Measurements from ENCODE around the gene LYRM4.

The LYRM4 gene

GRCh38 chr6:5087389-5087788 lies 173.4 kb downstream of the LYRM4 start:
- peaks cover 3 to 19% of the 10 kb centered on the region in 2 experiments for H3K27me3 ChIP-seq (ENCODE audit: control insufficient read depth in 1 of 2, insufficient read depth in 1 of 2, low read length in 2 of 2)
- H2AFZ ChIP-seq (ENCODE audit: low read depth, low read length), result peak overlapping the region; percentile 16
- no peak overlapping the region for H2AK5ac ChIP-seq (ENCODE audit: low read length, severe bottlenecking)
- H3K4me3 ChIP-seq (ENCODE audit: insufficient read depth in 1 of 2, low read depth in 1 of 2, low read length in 2 of 2), result no peak overlapping the region
- WGBS, result 94% methylated on average over 19 of the region's 19 CpGs
- no peak overlapping the region for H3K4me2 ChIP-seq (ENCODE audit: low read length, poor library complexity, severe bottlenecking)
- no peak overlapping the region for H3K27ac ChIP-seq (ENCODE audit: low read length, poor library complexity, severe bottlenecking)
- H4K91ac ChIP-seq (ENCODE audit: low read length), result no peak overlapping the region
- no peak overlapping the region for H2BK5ac ChIP-seq (ENCODE audit: low read depth, low read length, poor library complexity, severe bottlenecking)
- H2BK120ac ChIP-seq (ENCODE audit: low read depth, low read length), result no peak overlapping the region
- peaks cover 24% of the 10 kb centered on the region for H3K4me1 ChIP-seq (ENCODE audit: control insufficient read depth, insufficient read depth, low read depth, low read length)
- peaks cover 1% of the 10 kb centered on the region for H3K79me1 ChIP-seq (replicated peaks; ENCODE audit: low read length, poor library complexity, severe bottlenecking)
- H3K9me3 ChIP-seq (ENCODE audit: control insufficient read depth, low read length), result no peaks in the 10 kb centered on the region
- no peak overlapping the region for H2BK15ac ChIP-seq (ENCODE audit: low read depth, poor library complexity, severe bottlenecking)
- H2BK12ac ChIP-seq (ENCODE audit: low read length in 2 of 2), result peak overlapping the region in 1 of 2 experiments; percentile 88
- peak overlapping the region in 1 of 2 experiments; percentile 64 for H3K23ac ChIP-seq (ENCODE audit: low read length in 2 of 2)
- no peak overlapping the region for H3K4ac ChIP-seq (ENCODE audit: low read depth in 1 of 2, low read length in 2 of 2)
- H3K9ac ChIP-seq (ENCODE audit: low read length), result no peak overlapping the region
- peak overlapping the region in 1 of 2 experiments; percentile 29 for H3K18ac ChIP-seq (ENCODE audit: low read depth in 1 of 2, low read length in 2 of 2)
- DNase-seq, result no peak
- peak overlapping the region in 1 of 2 experiments; percentile 49 for H3K14ac ChIP-seq (ENCODE audit: low read length in 2 of 2)
- no peak overlapping the region for H4K8ac ChIP-seq (ENCODE audit: low read length)
- no peaks in the 10 kb centered on the region for H3K36me3 ChIP-seq (ENCODE audit: control insufficient read depth in 1 of 2, insufficient read depth in 2 of 2, low read depth in 1 of 2, low read length in 2 of 2)

GRCh38 chr6:5086294-5086890 lies 174.4 kb downstream of the LYRM4 start:
- Histone ChIP-seq H3K27me3 (ENCODE audit: control insufficient read depth in 1 of 2, insufficient read depth in 1 of 2, low read length in 2 of 2) (peaks cover 3 to 15% of the 10 kb centered on the region in 2 experiments), H3K79me1 (replicated peaks; ENCODE audit: low read length, poor library complexity, severe bottlenecking) (peaks cover 1% of the 10 kb centered on the region), H4K91ac (ENCODE audit: low read length) (no peak overlapping the region), H3K4me3 (ENCODE audit: insufficient read depth in 1 of 2, low read depth in 1 of 2, low read length in 2 of 2) (peak overlapping the region; percentile 64 to 82), H3K23ac (ENCODE audit: low read length in 2 of 2) (peak overlapping the region in 1 of 2 experiments; percentile 71), H3K4me2 (ENCODE audit: low read length, poor library complexity, severe bottlenecking) (peak overlapping the region; percentile 84), H2BK15ac (ENCODE audit: low read depth, poor library complexity, severe bottlenecking) (peak overlapping the region; percentile 18), H2BK12ac (ENCODE audit: low read length in 2 of 2) (peak overlapping the region in 1 of 2 experiments; percentile 80), H2BK5ac (ENCODE audit: low read depth, low read length, poor library complexity, severe bottlenecking) (no peak overlapping the region), H3K9me3 (ENCODE audit: control insufficient read depth, low read length) (no peaks in the 10 kb centered on the region), H2BK120ac (ENCODE audit: low read depth, low read length) (peak overlapping the region; percentile 50), H2AFZ (ENCODE audit: low read depth, low read length) (peak overlapping the region; percentile 74), H3K18ac (ENCODE audit: low read depth in 1 of 2, low read length in 2 of 2) (peak overlapping the region; percentile 65 to 71), H3K9ac (ENCODE audit: low read length) (no peak overlapping the region), H3K4ac (ENCODE audit: low read depth in 1 of 2, low read length in 2 of 2) (peak overlapping the region; percentile 47 to 67), H3K14ac (ENCODE audit: low read length in 2 of 2) (no peak overlapping the region), H4K8ac (ENCODE audit: low read length) (peak overlapping the region; percentile 76), H3K27ac (ENCODE audit: low read length, poor library complexity, severe bottlenecking) (no peak overlapping the region), H3K4me1 (ENCODE audit: control insufficient read depth, insufficient read depth, low read depth, low read length) (peaks cover 26% of the 10 kb centered on the region), H3K36me3 (ENCODE audit: control insufficient read depth in 1 of 2, insufficient read depth in 2 of 2, low read depth in 1 of 2, low read length in 2 of 2) (no peaks in the 10 kb centered on the region), H2AK5ac (ENCODE audit: low read length, severe bottlenecking) (no peak overlapping the region)
- DNase-seq, result no peak
- 37% methylated on average over 55 of the region's 56 CpGs for WGBS

- no peak overlapping the region for H2AK5ac ChIP-seq (ENCODE audit: low read length, severe bottlenecking)
- peak overlapping the region in 1 of 2 experiments; percentile 71 for H3K23ac ChIP-seq (ENCODE audit: low read length in 2 of 2)
- 1% methylated on average over 69 of the region's 74 CpGs for WGBS
- no peak overlapping the region for H2BK5ac ChIP-seq (ENCODE audit: low read depth, low read length, poor library complexity, severe bottlenecking)
- H2BK15ac ChIP-seq (ENCODE audit: low read depth, poor library complexity, severe bottlenecking), result peak overlapping the region; percentile 18
- H3K9ac ChIP-seq (ENCODE audit: low read length), result peak overlapping the region; percentile 83
- no peaks in the 10 kb centered on the region for H3K36me3 ChIP-seq (ENCODE audit: control insufficient read depth in 1 of 2, insufficient read depth in 2 of 2, low read depth in 1 of 2, low read length in 2 of 2)
- peak overlapping the region in 1 of 2 experiments; percentile 80 for H2BK12ac ChIP-seq (ENCODE audit: low read length in 2 of 2)
- H2BK120ac ChIP-seq (ENCODE audit: low read depth, low read length), result peak overlapping the region; percentile 50
- H3K4me1 ChIP-seq (ENCODE audit: control insufficient read depth, insufficient read depth, low read depth, low read length), result peaks cover 30% of the 10 kb centered on the region
- H3K14ac ChIP-seq (ENCODE audit: low read length in 2 of 2), result peak overlapping the region in 1 of 2 experiments; percentile 83
- peaks cover 1% of the 10 kb centered on the region for H3K79me1 ChIP-seq (replicated peaks; ENCODE audit: low read length, poor library complexity, severe bottlenecking)
- peak overlapping the region; percentile 64 to 82 for H3K4me3 ChIP-seq (ENCODE audit: insufficient read depth in 1 of 2, low read depth in 1 of 2, low read length in 2 of 2)
- peak overlapping the region; percentile 69 to 81 for H3K18ac ChIP-seq (ENCODE audit: low read depth in 1 of 2, low read length in 2 of 2)
- no peaks in the 10 kb centered on the region for H3K9me3 ChIP-seq (ENCODE audit: control insufficient read depth, low read length)
- DNase-seq, result peak; percentile 70
- no peak overlapping the region for H3K27ac ChIP-seq (ENCODE audit: low read length, poor library complexity, severe bottlenecking)
- H3K27me3 ChIP-seq (ENCODE audit: control insufficient read depth in 1 of 2, insufficient read depth in 1 of 2, low read length in 2 of 2), result peaks cover 3 to 15% of the 10 kb centered on the region in 2 experiments
- peak overlapping the region; percentile 67 to 77 for H3K4ac ChIP-seq (ENCODE audit: low read depth in 1 of 2, low read length in 2 of 2)
- H4K91ac ChIP-seq (ENCODE audit: low read length), result peak overlapping the region; percentile 78
- H4K8ac ChIP-seq (ENCODE audit: low read length), result peak overlapping the region; percentile 76
- H3K4me2 ChIP-seq (ENCODE audit: low read length, poor library complexity, severe bottlenecking), result peak overlapping the region; percentile 84
- H2AFZ ChIP-seq (ENCODE audit: low read depth, low read length), result peak overlapping the region; percentile 74
Observed at GRCh38 chr6:5085648-5086293, 175.0 kb downstream of the LYRM4 start.

All from mesenchymal stem cell (in vitro differentiated cells and primary cell).